ENCODE results near the gene NLRC5.

NLRC5 gene

DNA sequence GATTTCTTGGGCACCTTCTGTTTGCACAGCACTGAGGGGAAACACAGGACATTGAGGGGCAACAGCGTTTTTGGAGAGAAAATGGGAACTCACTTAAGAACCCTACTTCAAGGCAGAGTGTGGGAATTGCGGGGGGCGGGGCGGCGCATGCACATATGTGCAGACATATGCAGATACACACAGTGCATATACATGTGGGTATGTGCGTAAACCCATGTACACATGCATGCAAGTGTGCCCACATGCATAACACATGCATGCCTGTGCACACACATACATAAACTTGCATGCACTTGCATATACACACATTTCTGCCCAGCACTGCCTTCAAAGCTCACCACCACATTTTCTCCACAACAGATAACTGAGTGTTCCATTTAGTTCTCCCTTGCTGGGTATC, 32.4 kb downstream of the NLRC5 start:
- H3K4me3 ChIP-seq (ENCODE audit: low read length) = no peak overlapping the region
- TF ChIP-seq EZH2phosphoT487 (IDR thresholded peaks at IDR 0.05; ENCODE audit: low read length) (no peak), EZH2 (optimal IDR thresholded peaks at IDR 0.05; ENCODE audit: low read depth, low read length) (no peak)
- TF ChIP-seq, protein P1, sequence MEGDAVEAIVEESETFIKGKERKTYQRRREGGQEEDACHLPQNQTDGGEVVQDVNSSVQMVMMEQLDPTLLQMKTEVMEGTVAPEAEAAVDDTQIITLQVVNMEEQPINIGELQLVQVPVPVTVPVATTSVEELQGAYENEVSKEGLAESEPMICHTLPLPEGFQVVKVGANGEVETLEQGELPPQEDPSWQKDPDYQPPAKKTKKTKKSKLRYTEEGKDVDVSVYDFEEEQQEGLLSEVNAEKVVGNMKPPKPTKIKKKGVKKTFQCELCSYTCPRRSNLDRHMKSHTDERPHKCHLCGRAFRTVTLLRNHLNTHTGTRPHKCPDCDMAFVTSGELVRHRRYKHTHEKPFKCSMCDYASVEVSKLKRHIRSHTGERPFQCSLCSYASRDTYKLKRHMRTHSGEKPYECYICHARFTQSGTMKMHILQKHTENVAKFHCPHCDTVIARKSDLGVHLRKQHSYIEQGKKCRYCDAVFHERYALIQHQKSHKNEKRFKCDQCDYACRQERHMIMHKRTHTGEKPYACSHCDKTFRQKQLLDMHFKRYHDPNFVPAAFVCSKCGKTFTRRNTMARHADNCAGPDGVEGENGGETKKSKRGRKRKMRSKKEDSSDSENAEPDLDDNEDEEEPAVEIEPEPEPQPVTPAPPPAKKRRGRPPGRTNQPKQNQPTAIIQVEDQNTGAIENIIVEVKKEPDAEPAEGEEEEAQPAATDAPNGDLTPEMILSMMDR (IDR thresholded peaks at IDR 0.05; ENCODE audit: low read length) = no peak
- no peak overlapping the region for H3K27ac ChIP-seq (ENCODE audit: low read length)
- H4K20me1 ChIP-seq (ENCODE audit: insufficient read depth, low read length) = no peaks in the 10 kb centered on the region
- no peaks in the 10 kb centered on the region for H3K9me2 ChIP-seq (replicated peaks; ENCODE audit: insufficient read depth, low read length)
- H3K4me2 ChIP-seq (ENCODE audit: low read depth, low read length) = no peak overlapping the region
- H3F3A ChIP-seq (ENCODE audit: insufficient read depth, low read length) = no peaks in the 10 kb centered on the region
- no peaks in the 10 kb centered on the region for H3K9me3 ChIP-seq (replicated peaks; ENCODE audit: insufficient read depth, low read length)
- H3K79me2 ChIP-seq (ENCODE audit: low read length) = no peaks in the 10 kb centered on the region
- no peaks in the 10 kb centered on the region for H3K27me3 ChIP-seq (replicated peaks; ENCODE audit: insufficient read depth, low read length)
- H2AFZ ChIP-seq (ENCODE audit: low read length) = no peak overlapping the region
- DNase-seq = no peak
- H3K36me3 ChIP-seq (replicated peaks; ENCODE audit: insufficient read depth, low read length) = no peaks in the 10 kb centered on the region
- H3K9ac ChIP-seq (ENCODE audit: low read length) = no peak overlapping the region
- H3K4me1 ChIP-seq (ENCODE audit: low read length) = no peaks in the 10 kb centered on the region

DNA sequence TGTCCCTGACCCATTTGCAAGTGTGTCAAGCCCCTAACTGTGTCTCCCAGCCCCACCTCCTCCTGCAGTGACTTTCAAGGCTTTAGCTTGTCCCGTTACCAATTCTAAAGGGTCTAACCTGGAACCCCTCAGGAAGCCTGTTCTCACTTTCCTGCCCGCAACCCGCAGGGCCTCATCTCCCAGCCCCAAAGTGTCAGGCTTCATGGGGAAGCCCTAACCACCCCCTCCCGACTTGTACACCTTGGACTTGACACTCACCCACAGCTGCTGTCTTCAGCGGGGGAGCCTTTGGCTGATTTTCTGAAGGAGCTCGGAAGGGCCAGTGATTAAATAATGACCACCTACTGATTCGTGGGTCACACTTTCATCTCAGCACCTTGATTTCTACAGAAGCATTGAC, 33.1 kb downstream of the NLRC5 start:
- H3K4me1 ChIP-seq (ENCODE audit: low read length) = no peaks in the 10 kb centered on the region
- no peak overlapping the region for H3K9ac ChIP-seq (ENCODE audit: low read length)
- no peak overlapping the region for H3K4me2 ChIP-seq (ENCODE audit: low read depth, low read length)
- H3F3A ChIP-seq (ENCODE audit: insufficient read depth, low read length) = no peaks in the 10 kb centered on the region
- no peak for TF ChIP-seq EZH2 (optimal IDR thresholded peaks at IDR 0.05; ENCODE audit: low read depth, low read length)
- TF ChIP-seq, protein P1 (IDR thresholded peaks at IDR 0.05; ENCODE audit: low read length) = no peak
- no peak for TF ChIP-seq EZH2phosphoT487 (IDR thresholded peaks at IDR 0.05; ENCODE audit: low read length)
- H3K27me3 ChIP-seq (replicated peaks; ENCODE audit: insufficient read depth, low read length) = no peaks in the 10 kb centered on the region
- no peak overlapping the region for H2AFZ ChIP-seq (ENCODE audit: low read length)
- no peaks in the 10 kb centered on the region for H3K79me2 ChIP-seq (ENCODE audit: low read length)
- no peak overlapping the region for H3K4me3 ChIP-seq (ENCODE audit: low read length)
- no peaks in the 10 kb centered on the region for H3K9me3 ChIP-seq (replicated peaks; ENCODE audit: insufficient read depth, low read length)
- H4K20me1 ChIP-seq (ENCODE audit: insufficient read depth, low read length) = no peaks in the 10 kb centered on the region
- no peak for DNase-seq
- H3K27ac ChIP-seq (ENCODE audit: low read length) = no peak overlapping the region
- H3K9me2 ChIP-seq (replicated peaks; ENCODE audit: insufficient read depth, low read length) = no peaks in the 10 kb centered on the region
- no peaks in the 10 kb centered on the region for H3K36me3 ChIP-seq (replicated peaks; ENCODE audit: insufficient read depth, low read length)

DNA sequence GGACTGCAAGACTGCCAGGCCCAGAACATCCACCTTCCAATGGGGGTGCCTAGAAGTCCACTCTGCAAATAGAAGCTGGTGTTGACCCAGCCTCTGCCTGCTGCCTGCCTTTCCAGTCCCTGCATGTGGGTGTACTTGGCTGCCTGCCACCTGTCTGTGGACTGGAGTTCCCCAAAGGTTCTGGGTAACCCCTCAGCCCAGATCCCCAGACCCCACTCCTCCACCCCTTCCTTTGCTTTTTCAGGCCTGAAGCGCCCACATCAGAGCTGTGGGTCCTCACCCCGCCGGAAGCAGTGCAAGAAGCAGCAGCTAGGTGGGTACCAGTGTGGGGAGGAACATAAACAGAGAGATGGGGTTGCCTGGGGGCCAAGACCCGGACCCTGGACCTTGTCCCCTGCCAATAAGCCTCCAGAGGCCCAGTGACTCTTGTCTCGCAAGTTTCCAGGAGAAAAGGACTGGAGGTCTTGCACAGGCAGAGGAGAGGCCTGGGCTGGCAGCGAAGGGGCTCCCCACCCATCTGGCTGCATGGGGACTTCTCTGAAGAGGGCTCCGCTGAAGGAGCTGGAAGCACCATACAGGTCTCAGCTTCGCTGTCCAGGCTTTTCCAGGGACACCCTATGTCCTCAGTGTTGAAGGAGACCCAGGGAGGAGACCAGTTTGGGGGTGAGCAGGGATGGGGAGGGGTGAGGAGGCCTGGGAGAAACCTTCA, 34.3 kb downstream of the NLRC5 start:
- Histone ChIP-seq H3K9me2 (replicated peaks; ENCODE audit: insufficient read depth, low read length) (no peaks in the 10 kb centered on the region), H3K4me3 (ENCODE audit: low read length) (no peak overlapping the region), H3K36me3 (replicated peaks; ENCODE audit: insufficient read depth, low read length) (no peaks in the 10 kb centered on the region), H3K4me2 (ENCODE audit: low read depth, low read length) (no peak overlapping the region), H3K27me3 (replicated peaks; ENCODE audit: insufficient read depth, low read length) (no peaks in the 10 kb centered on the region), H3K4me1 (ENCODE audit: low read length) (peaks cover 12% of the 10 kb centered on the region), H4K20me1 (ENCODE audit: insufficient read depth, low read length) (no peaks in the 10 kb centered on the region), H3K27ac (ENCODE audit: low read length) (no peak overlapping the region), H2AFZ (ENCODE audit: low read length) (no peak overlapping the region), H3F3A (ENCODE audit: insufficient read depth, low read length) (no peaks in the 10 kb centered on the region), H3K9me3 (replicated peaks; ENCODE audit: insufficient read depth, low read length) (no peaks in the 10 kb centered on the region), H3K9ac (ENCODE audit: low read length) (no peak overlapping the region), H3K79me2 (ENCODE audit: low read length) (no peaks in the 10 kb centered on the region)
- no peak for DNase-seq
- TF ChIP-seq, protein P1 (IDR thresholded peaks at IDR 0.05; ENCODE audit: low read length) = no peak
- no peak for TF ChIP-seq EZH2 (optimal IDR thresholded peaks at IDR 0.05; ENCODE audit: low read depth, low read length)
- TF ChIP-seq EZH2phosphoT487 (IDR thresholded peaks at IDR 0.05; ENCODE audit: low read length) = no peak
